ENCODE measurements around the gene ZBTB16.

DNA sequence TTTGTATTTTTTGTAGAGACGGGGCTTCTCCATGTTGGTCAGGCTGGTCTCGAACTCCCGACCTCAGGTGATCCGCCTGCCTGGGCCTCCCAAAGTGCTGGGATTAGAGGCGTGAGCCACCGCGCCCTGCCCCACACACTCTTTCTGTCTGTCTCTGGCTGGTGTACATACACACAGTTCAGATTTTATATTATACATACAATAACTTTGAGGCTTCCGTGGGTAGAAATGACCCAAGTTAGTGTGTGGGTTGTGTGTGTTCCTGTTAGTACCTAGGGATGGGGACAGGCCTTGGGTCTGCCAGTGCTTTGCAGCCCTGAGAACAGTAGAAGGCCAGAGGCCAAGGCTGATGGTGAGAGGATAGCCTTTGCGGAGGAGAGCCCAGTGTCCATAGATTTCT, 2.8 kb downstream of the ZBTB16 start:
- TF ChIP-seq, protein P1, sequence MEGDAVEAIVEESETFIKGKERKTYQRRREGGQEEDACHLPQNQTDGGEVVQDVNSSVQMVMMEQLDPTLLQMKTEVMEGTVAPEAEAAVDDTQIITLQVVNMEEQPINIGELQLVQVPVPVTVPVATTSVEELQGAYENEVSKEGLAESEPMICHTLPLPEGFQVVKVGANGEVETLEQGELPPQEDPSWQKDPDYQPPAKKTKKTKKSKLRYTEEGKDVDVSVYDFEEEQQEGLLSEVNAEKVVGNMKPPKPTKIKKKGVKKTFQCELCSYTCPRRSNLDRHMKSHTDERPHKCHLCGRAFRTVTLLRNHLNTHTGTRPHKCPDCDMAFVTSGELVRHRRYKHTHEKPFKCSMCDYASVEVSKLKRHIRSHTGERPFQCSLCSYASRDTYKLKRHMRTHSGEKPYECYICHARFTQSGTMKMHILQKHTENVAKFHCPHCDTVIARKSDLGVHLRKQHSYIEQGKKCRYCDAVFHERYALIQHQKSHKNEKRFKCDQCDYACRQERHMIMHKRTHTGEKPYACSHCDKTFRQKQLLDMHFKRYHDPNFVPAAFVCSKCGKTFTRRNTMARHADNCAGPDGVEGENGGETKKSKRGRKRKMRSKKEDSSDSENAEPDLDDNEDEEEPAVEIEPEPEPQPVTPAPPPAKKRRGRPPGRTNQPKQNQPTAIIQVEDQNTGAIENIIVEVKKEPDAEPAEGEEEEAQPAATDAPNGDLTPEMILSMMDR (IDR thresholded peaks at IDR 0.05): no peak
- TF ChIP-seq, protein P2, sequence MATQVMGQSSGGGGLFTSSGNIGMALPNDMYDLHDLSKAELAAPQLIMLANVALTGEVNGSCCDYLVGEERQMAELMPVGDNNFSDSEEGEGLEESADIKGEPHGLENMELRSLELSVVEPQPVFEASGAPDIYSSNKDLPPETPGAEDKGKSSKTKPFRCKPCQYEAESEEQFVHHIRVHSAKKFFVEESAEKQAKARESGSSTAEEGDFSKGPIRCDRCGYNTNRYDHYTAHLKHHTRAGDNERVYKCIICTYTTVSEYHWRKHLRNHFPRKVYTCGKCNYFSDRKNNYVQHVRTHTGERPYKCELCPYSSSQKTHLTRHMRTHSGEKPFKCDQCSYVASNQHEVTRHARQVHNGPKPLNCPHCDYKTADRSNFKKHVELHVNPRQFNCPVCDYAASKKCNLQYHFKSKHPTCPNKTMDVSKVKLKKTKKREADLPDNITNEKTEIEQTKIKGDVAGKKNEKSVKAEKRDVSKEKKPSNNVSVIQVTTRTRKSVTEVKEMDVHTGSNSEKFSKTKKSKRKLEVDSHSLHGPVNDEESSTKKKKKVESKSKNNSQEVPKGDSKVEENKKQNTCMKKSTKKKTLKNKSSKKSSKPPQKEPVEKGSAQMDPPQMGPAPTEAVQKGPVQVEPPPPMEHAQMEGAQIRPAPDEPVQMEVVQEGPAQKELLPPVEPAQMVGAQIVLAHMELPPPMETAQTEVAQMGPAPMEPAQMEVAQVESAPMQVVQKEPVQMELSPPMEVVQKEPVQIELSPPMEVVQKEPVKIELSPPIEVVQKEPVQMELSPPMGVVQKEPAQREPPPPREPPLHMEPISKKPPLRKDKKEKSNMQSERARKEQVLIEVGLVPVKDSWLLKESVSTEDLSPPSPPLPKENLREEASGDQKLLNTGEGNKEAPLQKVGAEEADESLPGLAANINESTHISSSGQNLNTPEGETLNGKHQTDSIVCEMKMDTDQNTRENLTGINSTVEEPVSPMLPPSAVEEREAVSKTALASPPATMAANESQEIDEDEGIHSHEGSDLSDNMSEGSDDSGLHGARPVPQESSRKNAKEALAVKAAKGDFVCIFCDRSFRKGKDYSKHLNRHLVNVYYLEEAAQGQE (IDR thresholded peaks at IDR 0.05; ENCODE audit: insufficient read depth in 1 of 2, low read depth in 2 of 2, low read length in 1 of 2): no peak

All from Panc1 (cell line).